ENCODE measurements around the gene FAM171A2.
A peak's percentile ranks its signal among the peaks of the same experiment; 100 is the strongest.
"Not testable (repeated sequence)": the region's sequence is repeated elsewhere in the genome, so short reads cannot be mapped to it uniquely, and the experiment has no call there.

Gene FAM171A2

GRCh38 chr17:44334315-44334714 lies 29.3 kb downstream of the FAM171A2 start:
- H3K79me1 ChIP-seq (replicated peaks; ENCODE audit: low read length, poor library complexity, severe bottlenecking): no peaks in the 10 kb centered on the region
- no peak overlapping the region for H4K8ac ChIP-seq (ENCODE audit: low read length)
- H2BK15ac ChIP-seq (ENCODE audit: low read depth, poor library complexity, severe bottlenecking): no peak overlapping the region
- H2BK12ac ChIP-seq (ENCODE audit: low read length in 2 of 2): no peak overlapping the region
- peaks cover 0 to 7% of the 10 kb centered on the region in 2 experiments for H3K27me3 ChIP-seq (ENCODE audit: control insufficient read depth in 1 of 2, insufficient read depth in 1 of 2, low read length in 2 of 2)
- no peak overlapping the region for H3K4me2 ChIP-seq (ENCODE audit: low read length, poor library complexity, severe bottlenecking)
- no peak overlapping the region for H3K4me3 ChIP-seq (ENCODE audit: insufficient read depth in 1 of 2, low read depth in 1 of 2, low read length in 2 of 2)
- no peak overlapping the region for H4K91ac ChIP-seq (ENCODE audit: low read length)
- H3K14ac ChIP-seq (ENCODE audit: low read length in 2 of 2): peak overlapping the region in 1 of 2 experiments; percentile 7
- no peak for DNase-seq
- no peak overlapping the region for H2BK5ac ChIP-seq (ENCODE audit: low read depth, low read length, poor library complexity, severe bottlenecking)
- H3K4me1 ChIP-seq (ENCODE audit: control insufficient read depth, insufficient read depth, low read depth, low read length): peaks cover 17% of the 10 kb centered on the region
- no peak overlapping the region for H3K23ac ChIP-seq (ENCODE audit: low read length in 2 of 2)
- no peak overlapping the region for H3K4ac ChIP-seq (ENCODE audit: low read depth in 1 of 2, low read length in 2 of 2)
- 69% methylated on average over 2 of the region's 2 CpGs for WGBS
- no peak overlapping the region for H3K18ac ChIP-seq (ENCODE audit: low read depth in 1 of 2, low read length in 2 of 2)
- no peak overlapping the region for H3K27ac ChIP-seq (ENCODE audit: low read length, poor library complexity, severe bottlenecking)
- H2AK5ac ChIP-seq (ENCODE audit: low read length, severe bottlenecking): no peak overlapping the region
- no peaks in the 10 kb centered on the region for H3K36me3 ChIP-seq (ENCODE audit: control insufficient read depth in 1 of 2, insufficient read depth in 2 of 2, low read depth in 1 of 2, low read length in 2 of 2)
- no peak overlapping the region for H2AFZ ChIP-seq (ENCODE audit: low read depth, low read length)
- no peaks in the 10 kb centered on the region for H3K9me3 ChIP-seq (ENCODE audit: control insufficient read depth, low read length)
- no peak overlapping the region for H2BK120ac ChIP-seq (ENCODE audit: low read depth, low read length)
- no peak overlapping the region for H3K9ac ChIP-seq (ENCODE audit: low read length)

- Histone ChIP-seq H2BK15ac (ENCODE audit: low read depth, poor library complexity, severe bottlenecking) (no peak overlapping the region), H3K79me1 (replicated peaks; ENCODE audit: low read length, poor library complexity, severe bottlenecking) (no peaks in the 10 kb centered on the region), H4K91ac (ENCODE audit: low read length) (no peak overlapping the region), H2BK12ac (ENCODE audit: low read length in 2 of 2) (no peak overlapping the region), H3K9me3 (ENCODE audit: control insufficient read depth, low read length) (no peaks in the 10 kb centered on the region), H3K18ac (ENCODE audit: low read depth in 1 of 2, low read length in 2 of 2) (no peak overlapping the region), H3K4me3 (ENCODE audit: insufficient read depth in 1 of 2, low read depth in 1 of 2, low read length in 2 of 2) (no peak overlapping the region), H3K23ac (ENCODE audit: low read length in 2 of 2) (no peak overlapping the region), H3K4me2 (ENCODE audit: low read length, poor library complexity, severe bottlenecking) (no peak overlapping the region), H2BK120ac (ENCODE audit: low read depth, low read length) (no peak overlapping the region), H3K4me1 (ENCODE audit: control insufficient read depth, insufficient read depth, low read depth, low read length) (peaks cover 12% of the 10 kb centered on the region), H3K27me3 (ENCODE audit: control insufficient read depth in 1 of 2, insufficient read depth in 1 of 2, low read length in 2 of 2) (peaks cover 0 to 7% of the 10 kb centered on the region in 2 experiments), H3K9ac (ENCODE audit: low read length) (no peak overlapping the region), H4K8ac (ENCODE audit: low read length) (no peak overlapping the region), H3K27ac (ENCODE audit: low read length, poor library complexity, severe bottlenecking) (no peak overlapping the region), H2BK5ac (ENCODE audit: low read depth, low read length, poor library complexity, severe bottlenecking) (no peak overlapping the region), H3K4ac (ENCODE audit: low read depth in 1 of 2, low read length in 2 of 2) (no peak overlapping the region), H2AFZ (ENCODE audit: low read depth, low read length) (no peak overlapping the region), H3K14ac (ENCODE audit: low read length in 2 of 2) (no peak overlapping the region), H3K36me3 (ENCODE audit: control insufficient read depth in 1 of 2, insufficient read depth in 2 of 2, low read depth in 1 of 2, low read length in 2 of 2) (no peaks in the 10 kb centered on the region), H2AK5ac (ENCODE audit: low read length, severe bottlenecking) (no peak overlapping the region)
- whole genome bisulfite sequencing: 89% methylated on average over 4 of the region's 5 CpGs
- no peak for DNase-seq
Measured at GRCh38 chr17:44333371-44333770, 30.3 kb downstream of the FAM171A2 start.

GRCh38 chr17:44331249-44331760 lies 32.3 kb downstream of the FAM171A2 start:
- Histone ChIP-seq H3K79me1 (replicated peaks; ENCODE audit: low read length, poor library complexity, severe bottlenecking) (no peaks in the 10 kb centered on the region), H3K18ac (ENCODE audit: low read depth in 1 of 2, low read length in 2 of 2) (no peak overlapping the region), H2BK120ac (ENCODE audit: low read depth, low read length) (no peak overlapping the region), H3K14ac (ENCODE audit: low read length in 2 of 2) (no peak overlapping the region), H3K4me2 (ENCODE audit: low read length, poor library complexity, severe bottlenecking) (no peak overlapping the region), H3K9me3 (ENCODE audit: control insufficient read depth, low read length) (no peaks in the 10 kb centered on the region), H3K27me3 (ENCODE audit: control insufficient read depth in 1 of 2, insufficient read depth in 1 of 2, low read length in 2 of 2) (peaks cover 0 to 7% of the 10 kb centered on the region in 2 experiments), H2BK15ac (ENCODE audit: low read depth, poor library complexity, severe bottlenecking) (no peak overlapping the region), H3K4ac (ENCODE audit: low read depth in 1 of 2, low read length in 2 of 2) (no peak overlapping the region), H2AFZ (ENCODE audit: low read depth, low read length) (no peak overlapping the region), H4K8ac (ENCODE audit: low read length) (no peak overlapping the region), H3K4me1 (ENCODE audit: control insufficient read depth, insufficient read depth, low read depth, low read length) (peaks cover 10% of the 10 kb centered on the region), H3K27ac (ENCODE audit: low read length, poor library complexity, severe bottlenecking) (no peak overlapping the region), H3K4me3 (ENCODE audit: insufficient read depth in 1 of 2, low read depth in 1 of 2, low read length in 2 of 2) (no peak overlapping the region), H3K23ac (ENCODE audit: low read length in 2 of 2) (no peak overlapping the region), H4K91ac (ENCODE audit: low read length) (no peak overlapping the region), H3K9ac (ENCODE audit: low read length) (no peak overlapping the region), H3K36me3 (ENCODE audit: control insufficient read depth in 1 of 2, insufficient read depth in 2 of 2, low read depth in 1 of 2, low read length in 2 of 2) (no peaks in the 10 kb centered on the region), H2AK5ac (ENCODE audit: low read length, severe bottlenecking) (no peak overlapping the region), H2BK5ac (ENCODE audit: low read depth, low read length, poor library complexity, severe bottlenecking) (no peak overlapping the region), H2BK12ac (ENCODE audit: low read length in 2 of 2) (no peak overlapping the region)
- peak; percentile 81 for DNase-seq
- 0% methylated on average over 4 of the region's 7 CpGs for WGBS

GRCh38 chr17:44330263-44330662 lies 33.4 kb downstream of the FAM171A2 start:
- H2BK120ac ChIP-seq (ENCODE audit: low read depth, low read length); H3K4me2 ChIP-seq (ENCODE audit: low read length, poor library complexity, severe bottlenecking); H2BK15ac ChIP-seq (ENCODE audit: low read depth, poor library complexity, severe bottlenecking); H3K18ac ChIP-seq (ENCODE audit: low read depth in 1 of 2, low read length in 2 of 2); H3K4ac ChIP-seq (ENCODE audit: low read depth in 1 of 2, low read length in 2 of 2); H2AK5ac ChIP-seq (ENCODE audit: low read length, severe bottlenecking); H3K9me3 ChIP-seq (ENCODE audit: control insufficient read depth, low read length); H3K27me3 ChIP-seq (ENCODE audit: control insufficient read depth in 1 of 2, insufficient read depth in 1 of 2, low read length in 2 of 2); H3K14ac ChIP-seq (ENCODE audit: low read length in 2 of 2); H2AFZ ChIP-seq (ENCODE audit: low read depth, low read length); H3K4me3 ChIP-seq (ENCODE audit: insufficient read depth in 1 of 2, low read depth in 1 of 2, low read length in 2 of 2); H2BK12ac ChIP-seq (ENCODE audit: low read length in 2 of 2); DNase-seq; H2BK5ac ChIP-seq (ENCODE audit: low read depth, low read length, poor library complexity, severe bottlenecking); H3K27ac ChIP-seq (ENCODE audit: low read length, poor library complexity, severe bottlenecking); H4K8ac ChIP-seq (ENCODE audit: low read length); H3K36me3 ChIP-seq (ENCODE audit: control insufficient read depth in 1 of 2, insufficient read depth in 2 of 2, low read depth in 1 of 2, low read length in 2 of 2); H4K91ac ChIP-seq (ENCODE audit: low read length); H3K23ac ChIP-seq (ENCODE audit: low read length in 2 of 2); H3K9ac ChIP-seq (ENCODE audit: low read length); H3K79me1 ChIP-seq (replicated peaks; ENCODE audit: low read length, poor library complexity, severe bottlenecking): not testable (repeated sequence)
- 93% methylated on average over 5 of the region's 5 CpGs for WGBS
- H3K4me1 ChIP-seq (ENCODE audit: control insufficient read depth, insufficient read depth, low read depth, low read length): peaks cover 12% of the 10 kb centered on the region
